Mononuclear cell (primary cell): ENCODE results near the gene NKX1-2. TPM values are rescaled to one million over a fixed set of nuclear protein-coding genes. Genes with fewer than 3 reads are reported as not detected.
"Not testable (repeated sequence)": the region's sequence is repeated elsewhere in the genome, so short reads cannot be mapped to it uniquely, and the experiment has no call there.

Experiments used
- H3K27me3 ChIP-seq: 2 replicates; pipeline ENCODE4 v1.6.0; 2011; ENCODE audit warnings: low read length, control low read depth; ENCODE audit not compliant: insufficient read depth
- H3K4me1 ChIP-seq: 2 replicates; pipeline ENCODE4 v1.5.1; 2011; ENCODE audit warnings: mild to moderate bottlenecking, low read length, control low read depth; ENCODE audit not compliant: insufficient read depth
- H3K4me3 ChIP-seq: 2 replicates; pipeline ENCODE4 v1.5.1; 2011; ENCODE audit warnings: mild to moderate bottlenecking, low read length, moderate library complexity
- H3K9me3 ChIP-seq: 2 replicates; pipeline ENCODE4 v1.5.1; 2011; ENCODE audit warnings: low read depth, mild to moderate bottlenecking, control low read depth, low read length
- total RNA-seq: library from RNA; depleted of rRNA; stranded (reverse); fragments of >200 nt; gene quantifications from one replicate; pipeline ENCODE4 v1.2.3, GENCODE V29; 2012

The NKX1-2 gene
- total RNA-seq, 1 donor, result not detected

DNA sequence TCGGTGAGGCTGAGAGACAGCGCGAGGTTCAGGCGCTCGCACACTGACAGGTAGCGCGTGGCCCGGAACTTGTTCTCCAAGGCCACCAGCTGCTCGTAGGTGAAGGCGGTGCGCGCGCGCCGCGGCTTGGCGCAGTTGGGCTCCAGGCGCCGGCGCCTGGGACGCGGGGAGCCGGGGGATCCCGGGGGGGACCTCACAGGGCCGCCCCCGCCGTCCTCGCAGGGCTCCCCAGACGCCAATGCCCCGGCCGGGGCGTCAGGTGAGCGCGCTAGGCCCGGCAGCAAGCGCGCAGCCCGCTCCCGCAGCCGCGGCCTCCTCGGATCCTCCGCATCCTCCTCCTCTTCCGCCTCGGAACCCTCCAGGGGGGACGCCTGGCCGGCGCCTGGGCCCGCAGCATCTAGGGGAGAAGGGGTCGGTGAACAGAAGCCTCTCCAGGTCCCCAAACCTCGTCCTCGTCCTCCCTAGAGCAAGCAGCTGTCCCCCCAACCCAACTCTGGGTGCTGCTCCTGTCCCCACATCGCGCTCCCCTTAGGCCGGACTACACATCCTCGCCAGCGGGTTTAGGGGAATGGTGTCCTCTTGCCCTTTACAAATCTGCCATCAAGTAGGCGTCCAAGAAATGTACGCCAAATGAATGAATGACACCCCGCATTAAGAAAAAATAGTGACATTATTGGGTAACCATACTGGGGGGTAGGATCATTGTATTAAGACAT is 1.9 kb downstream of the NKX1-2 start:
- no peaks in the 10 kb centered on the region for H3K9me3 ChIP-seq
- H3K4me3 ChIP-seq, result no peak overlapping the region
- peaks cover 82% of the 10 kb centered on the region for H3K27me3 ChIP-seq

DNA sequence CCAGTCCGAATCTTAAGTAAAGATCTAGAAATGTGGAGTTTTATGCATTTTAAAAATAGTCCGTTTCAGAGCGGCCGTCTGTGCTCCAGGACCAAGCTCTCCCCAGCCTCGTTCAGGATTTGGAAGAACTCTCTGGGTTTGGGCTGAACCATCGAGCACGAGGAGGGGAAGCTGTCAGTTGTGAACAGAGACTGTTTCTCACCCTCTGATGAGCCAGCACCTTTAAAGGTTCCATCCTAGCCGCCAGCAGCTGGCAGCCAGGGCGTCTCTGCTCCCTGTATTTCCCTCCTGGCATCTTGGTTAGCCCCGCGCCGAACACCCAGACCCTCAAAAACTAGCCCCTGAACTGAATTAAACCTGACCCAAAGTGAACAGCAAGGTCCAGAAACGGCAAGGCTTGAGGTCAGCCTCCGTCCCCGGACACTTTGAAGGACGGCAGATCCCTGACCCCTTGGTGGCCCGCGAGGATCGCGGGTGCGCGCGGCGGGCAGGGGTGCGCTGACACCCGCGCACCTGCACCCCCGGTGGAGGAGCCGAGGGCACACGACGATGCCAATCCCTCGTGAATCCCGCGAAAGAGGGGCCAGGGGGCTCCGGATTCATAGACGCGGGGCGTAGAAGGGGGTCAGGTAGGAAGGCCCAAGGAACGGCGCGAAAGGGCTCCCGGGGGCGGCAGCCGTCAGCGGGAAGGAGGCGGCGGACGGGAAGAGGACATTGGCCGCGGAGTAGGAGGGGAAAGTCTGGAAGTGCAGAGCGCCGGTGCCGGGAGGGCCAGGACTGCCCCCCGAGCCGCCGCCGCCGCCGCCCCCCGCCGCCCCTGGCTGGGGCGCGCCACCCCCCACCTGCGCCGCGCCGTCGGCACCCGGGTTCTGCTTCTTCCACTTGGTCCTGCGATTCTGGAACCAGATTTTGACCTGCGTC is 2.7 kb downstream of the NKX1-2 start:
- peaks cover 17% of the 10 kb centered on the region for H3K4me1 ChIP-seq
- no peak overlapping the region for H3K4me3 ChIP-seq
- no peaks in the 10 kb centered on the region for H3K9me3 ChIP-seq
- peaks cover 74% of the 10 kb centered on the region for H3K27me3 ChIP-seq

More for the DNA sequence above, 1.9 kb downstream of the NKX1-2 start:
- peaks cover 17% of the 10 kb centered on the region for H3K4me1 ChIP-seq

DNA sequence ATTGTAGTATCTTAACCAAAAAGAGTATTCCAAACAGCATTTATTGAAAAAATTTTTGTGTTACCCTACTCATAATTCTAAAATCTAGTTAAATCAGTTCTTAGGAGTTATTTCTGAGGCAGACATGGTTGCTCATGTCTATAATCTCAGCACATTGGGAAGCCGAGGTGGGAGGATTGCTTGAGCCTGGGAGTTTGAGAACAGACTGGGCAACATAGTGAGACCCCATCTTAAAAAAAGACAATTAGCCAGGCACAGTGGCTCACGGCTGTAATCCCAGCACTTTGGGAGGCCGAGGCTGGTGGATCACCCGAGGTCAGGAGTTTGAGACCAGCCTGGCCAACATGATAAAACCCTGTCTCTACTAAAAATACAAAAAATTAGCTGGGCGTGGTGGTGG is 8.1 kb downstream of the NKX1-2 start:
- not testable (repeated sequence) for H3K4me3 ChIP-seq, H3K4me1 ChIP-seq, H3K9me3 ChIP-seq
- peaks cover 31% of the 10 kb centered on the region for H3K27me3 ChIP-seq

DNA sequence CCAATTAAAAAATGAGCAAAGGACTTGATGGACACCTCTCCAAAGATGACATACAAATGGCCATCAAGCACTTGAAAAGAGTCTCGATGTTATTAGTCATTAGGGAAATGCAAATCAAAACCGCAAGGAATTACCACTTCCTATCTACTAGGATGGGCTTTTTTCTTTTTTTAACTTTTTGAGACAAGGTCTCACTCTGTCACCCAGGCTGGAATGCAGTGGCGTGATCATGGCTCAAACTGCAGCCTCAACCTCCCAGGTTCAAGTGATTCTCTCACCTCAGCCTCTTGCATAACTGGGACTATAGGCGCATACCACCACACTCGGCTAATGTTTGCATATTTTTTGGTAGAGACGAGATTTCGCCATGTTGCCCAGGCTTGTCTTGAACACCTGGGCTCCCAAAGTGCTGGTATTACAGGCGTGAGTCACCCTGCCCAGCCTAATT is 13.6 kb downstream of the NKX1-2 start:
- no peaks in the 10 kb centered on the region for H3K9me3 ChIP-seq
- H3K4me3 ChIP-seq, result no peak overlapping the region
- H3K4me1 ChIP-seq, result peaks cover 4% of the 10 kb centered on the region
- no peaks in the 10 kb centered on the region for H3K27me3 ChIP-seq

DNA sequence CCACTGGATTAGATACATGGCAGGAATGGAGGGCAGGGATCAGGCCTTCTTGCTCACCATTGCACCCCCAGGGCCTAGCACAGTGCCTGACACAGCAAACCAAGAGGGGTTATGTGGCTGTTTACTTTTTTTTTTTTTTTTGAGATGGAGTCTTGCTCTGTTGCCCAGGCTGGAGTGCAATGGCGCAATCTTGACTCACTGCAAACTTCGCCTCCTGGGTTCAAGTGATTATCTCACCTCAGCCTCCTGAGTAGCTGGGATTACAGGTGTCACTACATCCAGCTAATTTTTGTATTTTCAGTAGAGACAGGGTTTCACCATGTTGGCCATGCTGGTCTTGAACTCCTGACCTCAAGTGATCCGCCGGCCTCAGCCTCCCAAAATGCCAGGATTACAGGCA is 14.2 kb downstream of the NKX1-2 start:
- H3K27me3 ChIP-seq, H3K9me3 ChIP-seq, H3K4me3 ChIP-seq, H3K4me1 ChIP-seq: not testable (repeated sequence)

DNA sequence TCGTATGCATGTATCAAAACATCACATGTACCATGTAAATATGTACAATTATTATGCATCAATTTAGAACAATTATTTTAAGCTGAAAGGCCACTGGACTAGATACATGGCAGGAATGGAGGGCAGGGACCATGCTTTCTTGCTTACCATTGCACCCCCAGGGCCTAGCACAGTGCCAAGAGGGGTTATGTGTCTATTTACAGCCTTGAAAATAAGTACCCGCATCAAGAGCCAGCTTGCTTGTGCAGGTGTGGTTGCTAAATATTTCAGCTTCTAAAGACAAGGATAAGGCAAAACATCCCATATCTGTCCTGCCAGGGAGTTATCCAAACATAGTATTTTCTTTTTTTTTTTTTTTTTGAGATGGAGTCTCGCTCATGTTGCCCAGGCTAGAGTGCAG is 16.4 kb downstream of the NKX1-2 start:
- no peaks in the 10 kb centered on the region for H3K9me3 ChIP-seq
- peaks cover 3% of the 10 kb centered on the region for H3K27me3 ChIP-seq
- no peak overlapping the region for H3K4me3 ChIP-seq
- peaks cover 4% of the 10 kb centered on the region for H3K4me1 ChIP-seq

DNA sequence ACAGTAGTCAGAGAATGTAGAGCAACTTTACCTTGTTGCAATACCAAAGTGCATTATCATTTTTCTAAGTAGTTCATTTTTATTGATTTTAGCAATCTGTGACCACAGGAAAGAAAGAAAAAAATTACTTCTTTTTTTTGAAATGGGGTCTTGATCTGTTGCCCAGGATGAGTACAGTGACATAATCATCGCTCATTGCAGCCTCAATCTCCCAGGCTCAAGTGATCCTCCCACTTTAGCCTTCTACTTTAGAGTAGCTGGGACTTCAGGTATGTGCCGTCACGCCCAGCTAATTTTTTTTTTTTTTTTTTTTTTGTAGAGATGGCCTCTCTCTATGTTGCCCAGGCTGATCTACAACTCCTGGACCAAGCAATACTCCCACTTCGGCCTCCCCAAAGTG is 19.8 kb downstream of the NKX1-2 start:
- Histone ChIP-seq H3K27me3 (peaks cover 7% of the 10 kb centered on the region), H3K9me3 (no peaks in the 10 kb centered on the region)

DNA sequence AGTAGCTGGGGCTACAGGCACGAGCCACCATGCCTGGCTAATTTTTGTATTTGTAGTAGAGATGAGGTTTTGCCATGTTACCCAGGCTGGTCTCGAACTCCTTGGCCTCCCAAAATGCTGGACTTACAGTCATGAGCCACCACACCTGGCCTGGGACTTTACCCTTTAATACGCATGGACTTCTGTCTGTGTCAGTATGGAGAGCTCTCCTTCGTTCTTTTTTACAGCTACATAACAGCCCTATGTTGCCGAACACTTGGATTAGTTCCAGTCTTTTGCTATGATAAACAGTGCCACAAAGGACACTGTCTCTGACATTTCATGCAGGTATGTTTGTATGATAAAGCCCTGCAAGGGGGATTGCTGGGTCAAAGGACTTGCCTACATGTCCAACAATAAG is 20.3 kb downstream of the NKX1-2 start:
- Histone ChIP-seq H3K9me3 (no peaks in the 10 kb centered on the region), H3K27me3 (peaks cover 7% of the 10 kb centered on the region), H3K4me1 (no peaks in the 10 kb centered on the region), H3K4me3 (no peak overlapping the region)

More for the DNA sequence above, 19.8 kb downstream of the NKX1-2 start:
- H3K4me1 ChIP-seq, result no peaks in the 10 kb centered on the region
- no peak overlapping the region for H3K4me3 ChIP-seq

DNA sequence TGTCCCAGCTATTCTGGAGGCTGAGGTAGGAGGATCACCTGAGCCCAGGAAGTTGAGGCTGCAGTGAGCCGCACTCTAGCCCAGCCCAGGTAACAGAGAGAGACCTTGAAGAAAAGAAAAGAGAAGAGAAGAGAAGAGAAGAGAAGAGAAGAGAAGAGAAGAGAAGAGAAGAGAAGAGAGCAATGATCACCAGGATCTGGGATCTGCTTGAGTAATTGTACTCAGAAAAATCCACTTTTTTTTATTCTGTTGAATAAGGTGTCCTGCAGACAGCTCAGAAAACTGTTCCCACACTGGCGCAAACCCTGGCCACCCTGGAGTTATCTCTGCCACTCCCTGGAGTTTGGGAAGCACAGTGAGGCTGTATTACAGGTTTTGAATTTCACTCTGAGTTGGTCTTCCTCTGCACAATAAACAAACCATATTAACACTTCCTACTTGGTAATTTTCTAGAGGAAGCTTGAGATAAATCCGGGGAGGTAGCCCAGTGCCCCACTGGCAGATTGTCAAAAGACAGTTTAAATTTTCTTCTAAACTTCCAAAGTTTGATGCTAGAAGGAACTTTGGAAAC is 21.5 kb downstream of the NKX1-2 start:
- H3K9me3 ChIP-seq, result no peaks in the 10 kb centered on the region
- no peak overlapping the region for H3K4me3 ChIP-seq
- peaks cover 7% of the 10 kb centered on the region for H3K27me3 ChIP-seq
- H3K4me1 ChIP-seq, result no peaks in the 10 kb centered on the region

DNA sequence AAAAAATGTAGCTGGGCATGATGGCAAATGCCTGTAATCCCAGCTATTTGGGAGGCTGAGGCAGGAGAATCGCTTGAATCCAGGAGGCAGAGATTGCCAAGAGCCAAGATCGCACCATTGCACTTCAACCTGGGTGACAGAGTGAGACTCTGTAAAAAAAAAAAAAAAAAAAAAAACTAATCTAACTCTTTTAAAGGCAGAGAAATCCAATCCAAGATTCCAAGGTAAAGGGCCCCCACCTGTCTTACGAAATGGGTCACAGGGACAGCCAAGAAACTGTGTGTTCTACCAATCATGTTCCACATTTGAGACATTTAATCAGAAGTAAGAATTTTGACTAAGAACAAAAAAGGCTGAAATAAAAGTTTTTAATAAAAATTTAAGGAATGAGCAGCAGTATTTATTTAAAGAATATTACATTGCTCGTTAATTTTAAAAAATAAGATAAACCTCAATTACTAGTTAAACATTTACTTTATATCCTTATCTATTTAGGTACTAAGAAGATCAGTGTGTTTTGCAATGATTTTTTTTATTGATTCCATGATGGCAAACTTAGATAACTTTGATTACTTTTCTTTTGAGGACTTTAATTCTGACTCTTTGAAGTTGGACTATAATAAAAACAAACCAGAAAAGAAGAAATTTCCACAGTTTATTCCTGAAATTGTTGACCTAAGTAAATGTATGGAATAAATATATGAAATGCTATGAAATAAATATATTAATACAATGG is 24.4 kb downstream of the NKX1-2 start:
- Histone ChIP-seq H3K4me1 (no peaks in the 10 kb centered on the region), H3K4me3 (no peak overlapping the region), H3K27me3 (peaks cover 13% of the 10 kb centered on the region), H3K9me3 (no peaks in the 10 kb centered on the region)

DNA sequence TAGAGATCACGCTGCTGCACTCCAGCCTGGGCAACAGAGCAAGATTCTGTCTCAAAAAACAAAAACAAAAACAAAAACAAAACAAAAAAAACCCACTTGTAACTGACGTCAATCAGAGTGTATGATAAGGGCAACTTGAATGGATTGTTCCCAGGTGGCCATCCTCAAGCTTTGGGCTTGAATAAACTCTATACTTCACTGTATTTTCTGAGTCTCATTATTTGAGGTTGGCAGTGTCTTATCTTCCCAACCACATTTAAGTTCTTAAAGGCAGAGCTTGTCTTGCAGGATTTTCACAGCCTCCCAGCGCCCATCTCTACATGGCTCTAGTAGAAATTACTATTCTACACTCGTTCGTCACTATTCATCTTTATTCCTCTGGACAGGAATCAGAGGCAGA is 26.0 kb downstream of the NKX1-2 start:
- Histone ChIP-seq H3K4me1 (peaks cover 5% of the 10 kb centered on the region), H3K9me3 (no peaks in the 10 kb centered on the region), H3K4me3 (no peak overlapping the region), H3K27me3 (peaks cover 13% of the 10 kb centered on the region)

DNA sequence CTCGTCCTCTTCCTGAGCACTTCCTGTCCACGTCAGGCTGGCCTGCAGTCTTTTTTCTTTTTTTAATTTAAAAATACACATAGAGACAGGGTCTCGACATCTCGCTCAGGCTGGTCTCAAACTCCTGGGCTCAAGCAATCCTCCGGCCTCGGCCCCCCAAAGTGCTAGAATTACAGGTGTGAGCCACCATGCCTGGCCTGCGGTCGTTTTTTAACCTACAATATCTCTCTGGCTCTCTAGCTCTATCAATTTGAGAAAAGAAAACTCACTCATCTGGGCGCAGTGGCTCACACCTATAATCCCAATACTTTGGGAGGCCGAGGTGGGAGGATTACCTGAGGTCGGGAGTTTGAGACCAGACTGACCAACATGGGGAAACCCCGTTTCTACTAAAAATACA is 27.1 kb downstream of the NKX1-2 start:
- H3K9me3 ChIP-seq, result no peaks in the 10 kb centered on the region
- peaks cover 13% of the 10 kb centered on the region for H3K27me3 ChIP-seq
- peaks cover 11% of the 10 kb centered on the region for H3K4me1 ChIP-seq
- H3K4me3 ChIP-seq, result no peak overlapping the region

DNA sequence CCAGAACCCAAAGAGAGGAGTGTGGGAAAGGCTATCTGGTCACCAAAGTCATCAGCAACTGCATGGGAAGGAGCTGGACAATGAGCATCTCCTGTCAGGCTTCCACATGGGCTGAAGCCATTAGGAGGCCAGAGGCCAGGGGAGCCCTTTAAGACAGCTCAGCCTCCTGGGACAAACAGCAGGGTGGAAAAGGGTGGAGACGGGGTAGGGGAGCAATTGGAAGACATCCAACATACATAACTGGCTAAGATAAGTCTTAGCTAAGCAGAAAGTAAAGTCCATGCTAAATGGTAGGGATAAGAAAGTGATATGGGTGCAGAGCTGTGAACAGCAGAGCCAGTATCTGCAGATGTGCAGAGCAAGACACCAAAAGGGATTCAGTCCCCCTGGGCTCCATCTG is 29.6 kb downstream of the NKX1-2 start:
- no peaks in the 10 kb centered on the region for H3K9me3 ChIP-seq
- H3K27me3 ChIP-seq, result peaks cover 9% of the 10 kb centered on the region
- no peak overlapping the region for H3K4me3 ChIP-seq
- peaks cover 20% of the 10 kb centered on the region for H3K4me1 ChIP-seq

DNA sequence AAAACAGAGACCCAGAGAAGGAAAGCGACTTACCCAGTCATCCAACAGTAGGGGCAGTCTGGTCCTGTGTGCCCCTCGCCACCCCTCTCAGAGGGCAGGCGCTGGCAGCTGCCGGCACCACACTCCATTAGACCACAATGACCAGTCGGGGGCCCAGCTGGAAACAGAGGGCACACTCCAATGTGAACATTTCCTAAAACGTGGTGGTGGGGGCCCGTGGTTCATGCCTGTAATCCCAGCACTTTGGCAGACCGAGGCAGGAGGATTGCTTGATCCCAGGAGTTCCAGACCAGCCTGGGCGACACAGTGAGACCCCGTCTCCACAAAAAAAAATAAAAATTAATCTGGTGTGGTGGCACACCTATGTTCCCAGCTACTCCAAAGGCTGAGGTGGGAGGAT is 30.2 kb downstream of the NKX1-2 start:
- H3K27me3 ChIP-seq, result peaks cover 9% of the 10 kb centered on the region
- H3K9me3 ChIP-seq, result no peaks in the 10 kb centered on the region
- H3K4me1 ChIP-seq, result peaks cover 20% of the 10 kb centered on the region
- H3K4me3 ChIP-seq, result no peak overlapping the region
